Measurements from ENCODE around the gene TOP1.

DNA sequence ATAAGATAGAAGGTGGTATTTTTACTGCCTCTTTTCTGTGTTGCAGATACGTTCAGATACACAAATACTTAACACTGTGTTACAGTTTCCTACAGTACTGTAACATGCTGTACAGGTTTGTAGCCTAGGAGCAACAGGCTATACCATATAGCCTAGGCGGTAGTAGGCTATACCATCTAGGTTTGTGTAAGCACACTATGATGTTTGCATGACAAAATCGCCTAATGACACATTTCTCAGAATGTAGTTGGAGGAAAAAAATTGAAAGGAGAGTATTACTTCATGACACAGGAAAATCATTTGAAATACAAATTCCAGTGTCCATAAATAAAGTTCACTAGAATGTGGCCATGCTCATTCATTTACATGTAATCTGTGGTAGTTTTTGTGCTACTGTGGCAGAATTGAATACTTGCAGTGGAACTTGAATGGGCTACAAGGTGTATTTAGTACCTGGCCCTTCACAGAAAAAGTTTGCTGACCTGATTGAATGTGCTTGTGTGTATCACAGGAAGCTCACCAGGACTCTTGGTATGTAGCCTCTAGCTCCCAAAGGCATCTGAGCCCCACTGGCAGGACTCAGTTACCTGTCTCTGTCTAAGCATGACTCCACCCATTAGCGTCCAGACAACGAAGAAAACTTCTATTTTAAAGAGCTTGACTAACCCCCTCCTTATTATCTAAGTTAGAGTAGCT lies 18.8 kb downstream of the TOP1 start:
- TF ChIP-seq, protein P1, sequence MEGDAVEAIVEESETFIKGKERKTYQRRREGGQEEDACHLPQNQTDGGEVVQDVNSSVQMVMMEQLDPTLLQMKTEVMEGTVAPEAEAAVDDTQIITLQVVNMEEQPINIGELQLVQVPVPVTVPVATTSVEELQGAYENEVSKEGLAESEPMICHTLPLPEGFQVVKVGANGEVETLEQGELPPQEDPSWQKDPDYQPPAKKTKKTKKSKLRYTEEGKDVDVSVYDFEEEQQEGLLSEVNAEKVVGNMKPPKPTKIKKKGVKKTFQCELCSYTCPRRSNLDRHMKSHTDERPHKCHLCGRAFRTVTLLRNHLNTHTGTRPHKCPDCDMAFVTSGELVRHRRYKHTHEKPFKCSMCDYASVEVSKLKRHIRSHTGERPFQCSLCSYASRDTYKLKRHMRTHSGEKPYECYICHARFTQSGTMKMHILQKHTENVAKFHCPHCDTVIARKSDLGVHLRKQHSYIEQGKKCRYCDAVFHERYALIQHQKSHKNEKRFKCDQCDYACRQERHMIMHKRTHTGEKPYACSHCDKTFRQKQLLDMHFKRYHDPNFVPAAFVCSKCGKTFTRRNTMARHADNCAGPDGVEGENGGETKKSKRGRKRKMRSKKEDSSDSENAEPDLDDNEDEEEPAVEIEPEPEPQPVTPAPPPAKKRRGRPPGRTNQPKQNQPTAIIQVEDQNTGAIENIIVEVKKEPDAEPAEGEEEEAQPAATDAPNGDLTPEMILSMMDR (IDR thresholded peaks at IDR 0.05): no peak
- no peak for TF ChIP-seq POLR2A (IDR thresholded peaks at IDR 0.05)

Data from right lobe of liver (tissue), 4 donors.